NCI-H1694 (cell line): ENCODE results near the gene DOC2B.
"Not testable (repeated sequence)": the region's sequence is repeated elsewhere in the genome, so short reads cannot be mapped to it uniquely, and the experiment has no call there.

ENCODE experiments used
- DNase-seq: peaks from one replicate; lab custom pipeline; 2025; lab: John Stamatoyannopoulos, UW

The DOC2B gene

DNA sequence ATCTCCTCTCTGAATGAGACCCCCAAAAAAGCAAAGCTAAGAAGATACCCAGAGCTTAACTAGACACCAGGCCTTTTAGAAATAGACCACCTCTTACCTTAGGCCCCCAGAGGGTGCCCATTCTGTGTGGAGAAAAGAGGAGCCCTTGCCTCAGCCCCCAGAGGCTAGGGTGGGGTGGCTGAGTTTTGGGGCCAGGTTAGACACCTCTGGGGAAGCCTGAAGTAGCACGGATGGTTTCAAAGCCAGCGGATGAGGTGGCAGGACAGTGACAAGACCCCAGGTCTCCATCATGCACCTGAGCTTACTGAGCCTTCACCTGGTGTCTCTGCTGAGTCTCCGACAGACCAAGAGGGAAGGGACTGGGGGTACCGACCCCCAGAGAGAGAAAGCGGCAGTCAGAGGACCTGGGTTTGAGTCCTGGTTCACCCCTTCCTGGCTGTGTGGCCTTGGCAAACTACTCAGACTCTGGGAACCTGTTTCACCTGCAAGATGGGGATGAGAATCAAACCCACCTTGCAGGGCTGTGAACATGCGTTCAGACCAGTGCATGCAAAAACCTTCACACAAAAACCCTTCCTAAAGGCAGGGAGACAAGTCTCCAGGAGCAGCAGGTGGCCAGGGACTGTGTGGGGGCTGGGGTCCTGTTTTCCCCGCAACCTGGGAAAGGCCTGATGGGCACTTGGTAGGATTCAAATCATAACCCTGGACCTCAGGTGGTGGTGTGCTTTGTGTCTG is 36.3 kb downstream of the DOC2B start:
- DNase-seq = no peak

DNA sequence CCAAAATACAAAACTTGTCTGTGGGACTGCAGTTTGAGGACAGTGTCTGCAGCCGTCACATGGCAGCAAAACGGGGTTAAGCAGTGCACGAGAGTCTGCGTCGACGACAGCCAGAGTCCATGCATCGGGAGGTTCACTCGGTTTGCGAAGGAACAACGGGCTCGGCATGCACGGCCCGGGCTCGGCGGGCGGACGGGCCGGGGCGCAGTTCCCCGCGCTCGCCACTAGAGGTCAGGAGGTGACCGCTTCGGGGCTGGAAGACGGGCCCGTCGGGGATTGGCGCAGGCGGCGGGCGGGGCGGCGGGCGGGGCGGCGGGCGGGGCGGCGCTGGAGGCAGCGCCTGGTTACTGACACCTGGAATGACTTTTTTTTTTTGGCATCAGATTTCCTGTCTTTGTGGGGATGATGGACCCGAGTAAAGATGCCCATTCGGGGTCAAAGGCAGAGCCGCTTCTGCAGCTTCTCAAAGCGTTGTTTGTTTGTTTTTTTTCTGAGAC is 37.6 kb downstream of the DOC2B start:
- peak; percentile 52 for DNase-seq

DNA sequence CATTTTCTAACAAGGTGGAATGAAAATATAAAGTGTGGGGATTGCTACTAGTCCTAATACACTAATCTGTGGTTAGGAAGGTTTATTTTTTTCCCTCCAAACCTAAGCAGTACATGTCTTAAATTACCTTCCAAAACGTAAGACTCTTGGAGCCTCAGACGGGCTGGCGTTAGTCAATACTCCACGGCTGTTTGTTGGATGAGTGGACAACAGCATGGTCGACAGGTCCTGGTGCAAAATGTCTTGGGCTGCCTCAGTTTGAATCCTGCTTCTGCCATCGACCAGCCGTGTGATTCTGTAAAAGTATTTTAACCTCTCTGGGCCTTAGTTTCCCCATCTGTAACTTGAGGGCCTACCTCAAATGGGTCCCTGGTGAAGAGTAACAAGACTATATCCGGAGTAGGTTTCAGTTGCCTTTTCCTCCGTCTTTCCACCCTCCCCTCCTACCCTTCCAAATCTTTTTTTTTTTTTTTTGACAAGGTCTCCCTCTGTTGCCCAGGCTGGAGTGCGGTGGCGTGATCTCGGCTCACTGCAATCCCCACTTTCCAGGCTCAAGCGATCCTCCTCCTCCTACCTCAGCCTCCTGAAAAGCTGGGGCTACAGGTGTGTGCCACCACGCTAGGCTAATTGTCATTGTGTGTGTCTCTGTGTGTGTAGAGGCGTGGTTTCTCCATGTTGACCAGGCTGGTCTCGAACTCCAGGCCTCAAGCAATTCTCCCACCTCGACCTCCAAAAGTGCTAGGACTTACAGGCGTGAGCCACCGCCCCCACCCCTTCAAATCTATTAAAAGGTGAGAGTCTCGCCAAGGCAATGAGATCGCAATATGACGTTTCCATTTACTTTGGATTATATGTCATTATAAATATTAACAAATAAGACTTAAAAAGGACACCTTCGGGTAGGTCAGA is 38.3 kb downstream of the DOC2B start:
- DNase-seq = no peak

DNA sequence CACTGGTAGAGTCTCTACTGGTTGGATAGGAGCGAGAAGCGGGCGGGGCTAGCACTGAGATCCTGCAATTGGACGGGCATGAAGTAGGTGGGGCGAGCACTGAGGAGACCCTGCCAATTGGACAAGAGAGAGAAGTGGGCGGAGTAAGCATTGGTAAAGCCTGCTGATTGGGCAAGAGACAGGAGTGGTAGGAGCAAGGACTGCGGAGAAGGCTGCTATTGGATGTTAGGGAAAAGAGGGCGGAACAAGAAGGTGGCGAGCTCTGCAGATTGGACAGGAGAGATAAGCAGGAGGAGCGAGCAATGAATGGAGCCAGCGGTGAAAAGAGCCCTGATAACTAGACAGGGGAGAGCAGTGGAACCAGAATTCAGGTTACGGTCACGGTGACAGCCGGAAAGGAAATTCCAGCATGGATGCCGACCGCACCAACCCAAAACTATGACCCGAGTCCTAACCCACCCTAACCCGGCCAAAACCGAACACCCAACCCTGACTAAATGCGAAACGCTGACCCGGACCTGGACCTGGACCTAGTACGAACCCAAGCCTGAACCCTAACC is 39.3 kb downstream of the DOC2B start:
- DNase-seq = no peak

DNA sequence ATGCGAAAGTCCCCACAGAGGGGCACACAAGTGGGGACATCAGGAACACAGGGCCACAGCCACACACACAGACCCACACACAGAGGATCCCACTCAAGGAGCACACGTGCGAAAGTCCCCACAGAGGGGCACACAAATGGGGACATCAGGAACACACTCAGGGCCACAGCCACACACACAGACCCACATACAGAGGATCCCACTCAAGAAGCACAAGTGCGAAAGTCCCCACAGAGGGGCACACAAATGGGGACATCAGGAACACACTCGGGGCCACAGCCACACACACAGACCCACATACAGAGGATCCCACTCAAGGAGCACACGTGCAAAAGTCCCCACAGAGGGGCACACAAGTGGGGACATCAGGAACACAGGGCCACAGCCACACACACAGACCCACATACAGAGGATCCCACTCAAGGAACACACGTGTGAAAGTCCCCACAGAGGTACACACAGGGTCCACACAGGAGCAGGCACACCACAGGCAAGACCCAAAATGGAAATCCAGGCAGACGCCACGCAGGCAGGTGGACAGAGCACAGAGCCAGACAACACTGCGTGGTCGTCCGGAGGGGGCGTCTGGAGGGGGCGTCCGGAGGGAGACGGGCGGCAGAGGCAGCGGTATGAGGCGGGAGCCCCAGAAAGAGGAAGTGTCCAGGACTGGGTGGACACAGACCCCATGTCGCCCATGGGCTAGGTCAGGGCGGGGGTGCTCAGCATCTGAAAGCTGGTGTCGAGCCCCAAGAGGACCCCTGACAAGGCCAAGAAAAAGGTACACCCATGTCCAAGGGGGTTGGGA is 41.8 kb downstream of the DOC2B start:
- DNase-seq = not testable (repeated sequence)

DNA sequence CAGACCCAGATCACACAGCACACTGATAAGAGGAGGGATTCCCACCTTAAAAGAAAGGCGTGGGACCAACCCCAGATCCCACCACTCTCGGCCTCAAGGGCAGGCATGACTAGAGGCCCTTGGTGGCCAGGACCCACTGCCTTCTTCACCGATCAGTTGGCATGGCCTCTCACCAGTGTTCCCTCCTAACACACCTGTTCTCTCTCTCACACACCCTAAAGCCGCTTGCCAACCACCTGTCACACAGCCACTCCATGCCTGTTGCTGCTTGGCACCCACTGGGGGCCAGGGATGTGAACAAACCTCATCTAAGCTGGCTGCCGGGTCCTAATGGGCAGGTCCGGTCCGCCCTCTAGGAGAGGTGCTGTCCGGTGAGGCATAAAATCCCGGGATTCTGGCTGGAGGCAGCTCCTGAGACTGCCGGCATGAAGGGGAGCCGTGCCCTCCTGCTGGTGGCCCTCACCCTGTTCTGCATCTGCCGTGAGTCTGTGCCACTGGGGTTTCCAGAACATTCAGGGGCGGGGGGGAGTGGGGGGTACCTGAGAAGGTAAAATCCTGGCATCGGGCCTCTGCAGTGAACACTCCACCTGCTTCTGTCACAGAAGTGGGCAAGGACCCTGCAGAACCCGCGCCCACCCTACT is 44.2 kb downstream of the DOC2B start, which contains the start of gene SCGB1C2:
SCGB1C2 (plus strand) TSS at position 404 of the 642 bp plus-strand sequence; CDS start at position 426, 22 bp downstream.
- not testable (repeated sequence) for DNase-seq

DNA sequence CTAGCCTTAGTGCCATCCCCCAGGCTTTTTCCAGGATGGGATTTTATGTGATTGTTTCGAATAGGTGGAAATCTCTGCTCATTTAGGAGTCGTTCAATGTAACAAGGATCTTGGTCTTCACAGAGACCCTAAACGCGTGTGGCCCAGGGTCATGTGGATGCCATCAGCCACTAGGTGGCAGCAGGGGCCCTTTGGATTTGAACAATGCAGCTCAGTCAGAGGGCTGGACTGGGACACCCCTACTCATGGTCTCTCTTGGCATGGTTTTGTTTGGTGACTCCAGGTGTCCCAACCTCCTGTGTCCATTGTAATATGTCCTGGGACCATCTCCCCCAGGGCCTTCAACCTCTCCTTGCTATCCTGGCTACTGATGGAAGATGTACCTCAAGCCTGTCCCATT is 44.9 kb downstream of the DOC2B start:
- DNase-seq = not testable (repeated sequence)

DNA sequence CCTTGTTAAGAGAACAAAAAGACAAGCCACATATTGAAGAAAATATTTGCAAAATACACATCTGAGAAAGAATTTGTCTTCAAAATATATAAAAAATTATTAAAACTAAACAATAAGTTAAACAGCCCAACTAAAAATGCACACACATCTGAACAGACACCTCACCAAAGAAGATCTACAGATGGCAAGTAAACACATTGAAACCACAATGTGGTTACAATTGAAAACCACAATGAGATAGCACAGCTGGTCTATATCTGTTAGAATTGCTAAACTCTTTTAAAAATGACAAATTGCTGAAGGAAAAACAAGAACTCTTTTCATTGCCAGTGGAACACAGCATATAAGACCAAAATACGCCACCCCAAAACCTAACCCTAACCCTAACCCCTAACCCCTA is 45.6 kb downstream of the DOC2B start:
- DNase-seq = not testable (repeated sequence)

DNA sequence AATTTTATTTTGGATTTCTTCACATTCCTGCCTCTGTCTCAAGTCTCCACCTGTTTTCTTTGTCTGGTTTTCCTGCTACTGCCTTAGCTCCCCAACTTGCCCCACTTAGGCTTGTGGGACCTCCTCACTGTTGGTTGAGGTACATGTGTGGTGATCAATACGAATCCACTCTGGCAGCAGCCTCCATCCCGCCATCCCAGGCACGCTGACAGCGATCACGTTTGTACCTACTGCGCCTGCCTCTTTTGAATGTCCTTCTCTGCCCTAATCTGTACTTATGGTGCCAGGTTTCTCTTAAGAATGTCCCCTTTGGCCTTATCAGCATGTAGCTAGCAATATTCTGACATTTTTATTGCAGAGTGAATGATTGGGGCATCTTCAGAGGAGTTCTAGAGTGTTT is 46.4 kb downstream of the DOC2B start:
- not testable (repeated sequence) for DNase-seq

DNA sequence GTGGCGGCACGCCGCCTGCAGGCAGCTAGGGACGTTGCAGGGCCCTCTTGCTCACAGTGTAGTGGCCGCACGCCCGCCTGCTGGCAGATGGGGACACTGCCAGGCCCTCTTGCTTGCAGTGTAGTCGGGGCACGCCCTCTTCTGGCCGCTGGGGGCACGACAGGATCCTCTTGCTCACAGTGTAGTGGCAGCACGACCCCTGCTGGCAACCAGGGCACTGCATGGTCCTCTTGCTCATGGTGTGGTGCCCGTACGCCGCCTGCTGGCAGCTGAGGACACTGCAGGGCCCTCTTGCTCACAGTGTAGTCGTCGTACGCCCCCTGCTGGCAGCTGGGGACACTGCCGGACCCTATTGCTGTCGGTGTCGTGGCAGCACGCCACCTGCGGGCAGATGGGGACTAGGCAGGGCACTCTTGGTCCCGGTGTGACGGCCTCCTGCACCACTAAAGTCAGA is 47.1 kb downstream of the DOC2B start:
- not testable (repeated sequence) for DNase-seq

DNA sequence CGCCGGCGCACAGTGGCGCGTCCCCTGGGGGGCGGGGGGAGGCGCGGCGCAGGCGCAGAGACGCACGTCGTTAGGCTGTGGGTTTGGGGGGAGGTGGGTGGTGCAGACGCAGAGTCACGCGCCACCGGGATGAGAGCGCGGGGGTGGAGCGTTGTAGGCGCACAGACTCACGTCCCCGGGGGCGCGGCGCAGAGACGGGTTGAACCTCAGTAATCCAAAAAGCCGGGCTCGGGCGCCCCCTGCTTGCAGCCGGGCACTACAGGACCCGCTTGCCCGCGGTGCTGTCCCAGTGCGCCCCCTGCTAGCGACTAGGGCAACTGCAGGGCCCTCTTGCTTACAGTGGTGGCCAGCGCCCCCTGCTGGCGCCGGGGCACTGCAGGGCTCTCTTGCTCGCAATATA is 47.5 kb downstream of the DOC2B start:
- DNase-seq = not testable (repeated sequence)

DNA sequence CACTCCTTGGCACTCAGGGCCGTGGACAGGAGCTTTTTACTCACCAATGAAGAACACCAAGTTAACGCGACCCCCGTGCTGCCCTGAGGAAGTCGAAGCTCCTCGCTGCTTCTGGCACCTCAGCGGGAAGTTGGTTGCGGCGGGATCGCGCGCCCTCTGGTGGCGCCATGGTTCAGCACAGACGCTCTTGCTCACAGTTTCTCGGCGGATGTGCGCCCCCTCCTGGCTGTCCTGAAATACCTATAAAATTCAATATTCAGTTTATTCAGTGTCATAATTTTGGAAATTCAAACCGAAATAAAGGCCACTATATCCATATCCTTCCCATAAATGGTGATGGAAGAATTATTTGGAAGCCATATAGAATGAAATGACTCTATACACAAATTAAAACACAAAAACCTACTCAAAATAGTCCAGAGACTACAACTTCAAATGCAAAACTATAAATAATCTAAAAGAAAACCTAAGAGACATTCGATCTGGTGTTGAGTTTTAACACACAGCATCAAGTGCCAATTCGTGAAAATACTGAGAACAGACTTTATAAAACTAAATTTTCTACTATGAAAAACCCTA is 63.0 kb downstream of the DOC2B start:
- DNase-seq = not testable (repeated sequence)

DNA sequence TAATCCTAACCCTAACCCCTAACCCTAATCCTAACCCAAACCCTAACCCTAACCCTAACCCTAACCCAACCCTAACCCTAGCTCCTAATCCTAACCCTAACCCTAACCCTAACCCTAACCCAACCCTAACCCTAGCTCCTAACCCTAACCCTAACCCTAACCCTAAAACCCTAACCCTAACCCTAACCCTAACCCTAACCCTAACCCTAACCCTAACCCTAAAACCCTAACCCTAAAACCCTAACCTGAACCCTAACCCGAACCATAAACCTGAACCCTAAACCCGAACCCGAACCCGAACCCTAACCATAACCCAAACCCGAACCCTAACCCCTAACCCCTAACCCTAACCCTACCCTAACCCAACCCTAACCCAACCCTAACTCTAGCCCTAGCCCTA is 68.3 kb downstream of the DOC2B start:
- DNase-seq = not testable (repeated sequence)
